ENCODE results near the gene KRTAP5-11.
"Not testable (repeated sequence)": the region's sequence is repeated elsewhere in the genome, so short reads cannot be mapped to it uniquely, and the experiment has no call there.

KRTAP5-11 gene

DNA sequence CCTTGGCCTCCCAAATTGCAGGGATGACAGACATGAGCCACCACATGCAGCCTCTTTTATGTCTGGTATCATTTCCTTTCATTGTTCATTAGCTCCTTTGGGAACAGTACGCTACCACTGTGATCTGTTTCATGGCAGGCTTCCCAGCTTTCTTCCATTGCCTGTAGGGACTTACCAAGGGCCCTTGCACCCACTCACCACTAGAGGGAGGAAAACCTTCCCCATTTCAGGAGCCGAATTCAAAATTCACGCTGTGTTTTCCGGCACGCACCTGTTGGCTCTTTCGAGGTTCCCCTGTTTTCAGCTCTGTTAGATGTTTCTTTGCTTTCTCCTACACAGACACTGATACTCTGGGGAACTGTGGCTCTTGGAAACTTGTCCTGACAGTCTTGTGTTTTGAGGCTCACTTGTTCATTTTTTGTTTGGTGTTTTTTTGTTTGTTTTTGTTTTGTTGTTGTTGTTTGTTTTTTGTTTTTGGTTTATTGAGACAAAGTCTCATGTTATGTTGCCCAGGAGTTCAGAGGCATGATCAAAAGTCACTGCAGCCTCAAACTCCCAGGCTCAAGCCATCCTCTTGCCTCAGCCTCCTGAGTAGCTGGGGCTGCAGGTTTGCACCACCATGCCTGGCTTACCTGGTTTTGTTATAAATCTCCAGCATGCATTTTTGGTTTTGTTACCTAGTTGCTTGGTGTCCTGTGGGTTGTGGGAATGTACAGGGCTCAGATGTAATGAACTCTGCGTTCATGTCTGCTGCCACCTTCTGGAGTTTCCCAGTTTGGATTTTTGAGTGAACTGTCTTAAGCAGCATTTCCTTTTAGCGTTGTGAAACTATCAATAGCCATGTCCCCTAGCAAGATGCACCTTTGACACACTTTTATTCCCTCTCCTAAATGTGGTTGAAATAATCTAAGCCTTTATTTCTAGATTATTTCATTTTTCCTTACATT, 2.3 kb downstream of the KRTAP5-11 start:
- peak; percentile 11 for DNase-seq

DNA sequence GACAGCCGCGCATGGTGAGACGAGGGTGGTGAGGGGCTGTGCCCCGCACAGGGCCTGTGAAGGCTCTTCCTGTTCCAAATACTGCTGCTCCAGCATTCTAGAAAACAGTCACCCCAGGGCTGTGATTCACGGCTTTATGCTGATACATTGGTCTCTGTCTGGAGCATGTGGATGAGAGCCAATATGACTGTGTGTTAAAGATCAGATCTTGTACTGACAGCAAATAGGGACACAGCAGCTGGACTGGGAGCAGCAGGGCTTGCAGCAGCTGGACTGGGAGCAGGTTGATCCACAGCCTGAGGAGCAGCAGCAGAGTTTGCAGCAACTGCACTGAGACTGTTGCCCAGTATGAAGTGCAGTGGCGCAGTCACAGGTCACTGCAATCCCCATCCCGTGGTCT, 3.2 kb downstream of the KRTAP5-11 start:
- DNase-seq, result not testable (repeated sequence)

DNA sequence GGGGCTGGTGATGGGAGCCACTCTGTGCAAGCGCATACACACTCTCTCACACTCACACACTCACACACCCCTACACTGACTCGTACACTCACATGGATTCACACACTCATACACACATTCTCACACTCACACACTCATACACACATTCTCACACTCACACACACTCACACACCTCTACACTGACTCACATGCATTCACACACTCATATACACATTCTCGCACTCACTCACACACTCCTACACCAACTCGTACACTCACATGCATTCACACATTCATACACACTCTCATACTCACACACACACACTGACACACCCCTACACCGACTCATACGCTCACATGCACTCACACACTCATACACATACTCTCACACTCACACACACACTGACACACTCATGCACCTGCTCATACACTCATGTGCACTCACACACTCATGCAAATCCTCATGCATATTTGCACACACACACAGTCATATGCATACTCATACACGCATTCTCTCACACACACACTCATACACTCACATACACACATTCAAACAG, 5.1 kb downstream of the KRTAP5-11 start:
- DNase-seq, result no peak

DNA sequence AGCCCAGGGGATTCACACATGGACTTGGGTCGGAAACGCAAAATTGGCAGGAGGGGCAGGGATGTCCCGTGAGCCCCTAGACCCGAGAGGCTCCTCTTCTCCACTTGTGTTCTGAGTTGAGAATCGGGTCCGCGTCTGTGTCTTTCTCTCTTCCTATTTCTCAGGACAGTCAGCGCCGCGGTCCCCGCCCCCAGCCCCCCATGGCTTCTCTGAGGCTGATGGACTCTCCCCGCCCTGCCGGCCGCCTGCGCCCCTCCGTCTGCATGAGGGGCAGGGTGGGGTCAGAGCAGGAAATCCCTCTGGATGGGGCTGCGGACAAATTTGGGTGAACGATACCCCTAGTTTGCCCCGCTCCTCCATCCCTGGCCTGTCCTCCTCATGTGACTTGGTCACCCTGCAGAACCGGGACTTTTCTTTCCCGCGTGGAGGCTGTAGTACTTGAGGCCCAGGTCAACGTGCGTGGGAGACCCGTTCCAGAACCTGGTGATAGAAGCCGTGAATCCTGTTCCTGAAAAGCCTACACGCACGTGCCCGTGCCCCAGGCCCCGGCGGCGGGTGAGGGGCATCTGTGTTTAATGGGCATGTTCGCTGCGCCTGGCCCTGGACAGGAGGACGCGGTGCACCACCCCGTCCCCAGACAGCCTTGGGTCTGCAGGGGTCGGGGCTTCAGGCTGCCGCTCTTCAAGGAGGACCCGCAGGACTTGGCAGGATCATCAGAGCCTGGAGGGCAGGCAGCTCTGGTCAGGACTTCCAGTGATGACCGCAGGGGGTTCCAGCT, 5.8 kb downstream of the KRTAP5-11 start:
- not testable (repeated sequence) for DNase-seq

DNA sequence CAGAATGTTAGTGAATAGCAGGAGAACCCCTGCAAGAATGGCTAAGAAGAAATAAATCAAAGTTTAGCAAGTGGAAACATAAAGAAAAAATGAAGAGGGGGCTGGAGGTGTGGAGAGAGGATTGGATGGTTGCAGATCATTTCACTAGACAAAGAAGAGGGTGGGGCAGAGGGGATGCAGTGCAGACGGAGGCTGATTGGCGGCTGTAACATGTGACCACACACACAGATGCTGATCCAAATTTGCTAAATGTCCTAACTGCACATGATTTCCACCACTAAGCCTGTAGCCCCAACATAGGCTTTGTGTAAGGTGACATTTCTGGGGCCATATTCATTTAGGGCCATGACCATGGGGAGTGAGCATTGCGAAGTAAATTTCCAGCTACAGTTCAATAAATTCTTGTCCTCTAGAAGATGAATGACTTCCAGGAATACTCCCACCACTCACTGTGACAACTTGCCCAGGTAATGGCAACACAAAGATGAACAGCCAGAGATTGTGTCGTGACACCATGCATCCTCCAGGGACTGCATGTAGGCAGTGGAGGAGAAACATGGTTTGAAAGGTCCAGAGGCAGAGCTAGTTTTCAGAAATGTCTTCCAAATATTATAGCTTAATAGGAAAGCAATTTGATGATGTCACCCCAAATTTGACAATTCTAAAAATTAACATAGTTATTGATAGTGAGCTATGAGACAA, 6.8 kb downstream of the KRTAP5-11 start:
- DNase-seq, result no peak

DNA sequence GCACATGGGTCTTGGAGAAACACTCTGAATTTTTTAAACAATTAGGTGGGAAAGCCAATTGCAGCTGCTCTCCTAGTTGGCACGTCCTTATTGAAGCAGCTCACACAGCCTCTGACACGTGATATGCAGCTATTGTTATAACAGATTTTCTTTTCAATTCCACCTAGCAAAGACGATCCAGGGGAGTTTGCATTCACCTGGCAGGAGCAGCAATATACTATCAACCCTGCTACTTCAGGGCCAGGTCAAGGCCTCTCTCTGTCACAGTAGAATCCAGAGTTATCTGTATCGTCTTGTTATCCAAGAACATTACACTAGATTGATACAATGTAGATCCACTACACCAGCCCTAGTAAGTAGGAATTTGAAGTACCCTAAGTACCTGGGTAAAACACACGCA, 8.3 kb downstream of the KRTAP5-11 start:
- DNase-seq, result no peak

DNA sequence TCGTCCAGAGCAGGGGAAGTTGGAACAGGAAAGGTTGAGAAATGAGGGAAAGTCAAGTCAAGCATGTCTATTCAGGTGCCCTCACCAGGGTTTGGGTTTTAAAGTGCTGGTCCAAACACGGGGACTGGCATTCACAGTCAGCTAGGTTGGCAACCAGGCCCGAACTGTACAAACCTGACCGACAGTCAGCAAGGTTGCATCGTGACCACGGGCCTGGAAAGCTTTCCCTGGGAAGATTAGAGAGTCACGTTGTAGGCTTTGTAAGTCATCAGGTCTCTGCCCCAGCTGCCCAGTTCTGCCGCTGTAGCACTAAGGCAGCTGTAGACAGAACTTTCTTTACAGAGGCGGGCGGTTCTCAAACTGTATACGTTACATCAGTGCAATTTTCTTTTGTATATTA, 9.9 kb downstream of the KRTAP5-11 start:
- DNase-seq, result no peak

DNA sequence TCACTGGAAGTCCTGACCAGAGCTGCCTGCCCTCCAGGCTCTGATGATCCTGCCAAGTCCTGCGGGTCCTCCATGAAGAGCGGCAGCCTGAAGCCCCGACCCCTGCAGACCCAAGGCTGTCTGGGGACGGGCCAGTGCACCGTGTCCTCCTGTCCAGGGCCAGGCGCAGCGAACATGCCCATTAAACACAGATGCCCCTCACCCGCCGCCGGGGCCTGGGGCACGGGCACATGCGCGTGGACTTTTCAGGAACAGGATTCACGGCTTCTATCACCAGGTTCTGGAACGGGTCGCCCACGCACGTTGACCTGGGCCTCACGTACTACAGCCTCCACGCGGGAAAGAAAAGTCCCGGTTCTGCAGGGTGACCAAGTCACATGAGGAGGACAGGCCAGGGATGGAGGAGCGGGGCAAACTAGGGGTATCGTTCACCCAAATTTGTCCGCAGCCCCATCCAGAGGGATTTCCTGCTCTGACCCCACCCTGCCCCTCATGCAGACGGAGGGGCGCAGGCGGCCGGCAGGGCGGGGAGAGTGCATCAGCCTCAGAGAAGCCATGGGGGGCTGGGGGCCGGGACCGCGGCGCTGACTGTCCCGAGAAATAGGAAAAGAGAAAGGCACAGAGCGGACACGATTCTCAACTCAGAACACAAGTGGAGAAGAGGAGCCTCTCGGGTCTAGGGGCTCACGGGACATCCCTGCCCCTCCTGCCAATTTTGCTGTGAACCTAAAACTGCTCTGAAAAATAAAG, 11.4 kb downstream of the KRTAP5-11 start:
- not testable (repeated sequence) for DNase-seq

DNA sequence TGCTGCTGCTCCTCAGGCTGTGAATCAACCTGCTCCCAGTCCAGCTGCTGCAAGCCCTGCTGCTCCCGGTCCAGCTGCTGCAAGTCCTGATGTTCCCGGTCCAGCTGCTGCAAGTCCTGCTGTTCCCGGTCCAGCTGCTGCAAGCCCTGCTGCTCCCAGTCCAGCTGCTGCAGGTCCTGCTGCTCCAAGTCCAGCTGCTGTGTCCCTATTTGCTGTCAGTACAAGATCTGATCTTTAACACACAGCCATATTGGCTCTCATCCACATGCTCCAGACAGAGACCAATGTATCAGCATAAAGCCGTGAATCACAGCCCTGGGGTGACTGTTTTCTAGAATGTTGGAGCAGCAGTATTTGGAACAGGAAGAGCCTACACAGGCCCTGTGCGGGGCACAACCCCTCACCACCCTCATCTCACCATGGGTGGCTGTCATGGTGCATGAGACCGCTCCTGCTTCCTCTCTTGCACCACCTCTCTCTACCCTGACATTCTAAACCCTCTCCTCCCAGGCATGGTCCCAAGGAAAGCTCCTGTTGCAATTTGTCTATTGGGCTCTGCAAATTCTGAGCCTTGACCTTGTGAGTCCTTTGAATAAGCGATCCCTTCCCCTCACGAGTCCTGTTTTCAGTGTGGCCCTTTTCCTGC, 13.8 kb downstream of the KRTAP5-11 start:
- no peak for DNase-seq

DNA sequence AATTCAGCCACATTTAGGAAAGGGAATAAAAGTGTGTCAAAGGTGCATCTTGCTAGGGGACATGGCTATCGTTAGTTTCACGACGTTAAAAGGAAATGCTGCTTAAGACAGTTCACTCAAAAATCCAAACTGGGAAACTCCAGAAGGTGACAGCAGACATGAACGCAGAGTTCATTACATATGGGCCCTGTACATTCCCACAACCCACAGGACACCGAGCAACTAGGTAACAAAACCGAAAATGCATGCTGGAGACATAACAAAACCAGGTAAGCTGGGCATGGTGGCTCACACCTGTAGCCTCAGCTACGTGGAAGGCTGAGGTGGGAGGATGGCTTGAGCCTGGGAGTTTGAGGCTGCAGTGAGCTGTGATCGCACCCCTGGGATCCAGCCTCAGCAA, 15.0 kb downstream of the KRTAP5-11 start:
- not testable (repeated sequence) for DNase-seq

DNA sequence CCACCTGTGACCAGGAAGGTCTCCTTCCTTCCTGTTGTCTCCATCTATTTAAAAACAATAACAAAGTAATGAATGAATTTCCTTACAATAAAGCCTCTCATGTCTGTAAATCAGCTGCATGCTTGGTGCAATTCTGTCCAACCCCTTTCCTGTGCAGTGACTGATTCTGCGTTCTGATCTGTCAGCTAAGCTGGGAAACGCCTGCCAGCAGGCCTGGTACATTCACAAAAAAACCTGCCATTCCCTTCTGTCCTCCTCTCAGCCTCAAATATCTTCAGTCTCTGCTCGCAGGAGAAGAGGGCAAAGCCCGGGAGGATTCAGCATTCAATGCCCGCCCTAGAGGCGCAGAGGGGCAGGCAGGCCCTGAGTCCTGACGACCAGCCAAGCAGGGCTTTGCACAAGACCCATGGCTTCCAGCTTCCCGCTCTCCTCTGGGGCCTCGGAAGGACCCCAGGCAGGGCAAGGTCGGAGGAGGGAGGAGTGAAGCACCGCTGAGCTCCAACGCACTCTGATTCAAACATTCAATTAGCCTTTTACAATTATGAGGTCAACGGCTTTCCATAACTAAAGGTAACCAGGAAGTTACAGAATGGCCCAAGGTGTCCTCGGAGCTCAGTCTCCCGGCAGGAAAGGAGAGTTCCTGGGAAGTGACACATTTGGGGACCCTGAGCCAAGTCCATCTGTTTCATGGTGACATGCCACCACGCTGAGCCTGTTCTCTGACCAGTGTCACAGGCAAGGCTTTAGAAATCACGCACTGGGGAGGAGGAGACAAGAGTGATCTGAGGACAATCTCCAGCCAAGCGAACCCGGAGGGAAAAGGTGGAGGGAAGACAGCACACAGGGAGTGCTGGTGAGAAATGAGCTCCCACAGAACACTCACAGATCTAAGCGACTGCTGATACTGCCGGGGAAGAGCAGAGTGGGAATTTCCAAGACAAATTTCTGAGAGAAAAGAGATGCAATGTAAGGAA, 15.8 kb downstream of the KRTAP5-11 start:
- not testable (repeated sequence) for DNase-seq

DNA sequence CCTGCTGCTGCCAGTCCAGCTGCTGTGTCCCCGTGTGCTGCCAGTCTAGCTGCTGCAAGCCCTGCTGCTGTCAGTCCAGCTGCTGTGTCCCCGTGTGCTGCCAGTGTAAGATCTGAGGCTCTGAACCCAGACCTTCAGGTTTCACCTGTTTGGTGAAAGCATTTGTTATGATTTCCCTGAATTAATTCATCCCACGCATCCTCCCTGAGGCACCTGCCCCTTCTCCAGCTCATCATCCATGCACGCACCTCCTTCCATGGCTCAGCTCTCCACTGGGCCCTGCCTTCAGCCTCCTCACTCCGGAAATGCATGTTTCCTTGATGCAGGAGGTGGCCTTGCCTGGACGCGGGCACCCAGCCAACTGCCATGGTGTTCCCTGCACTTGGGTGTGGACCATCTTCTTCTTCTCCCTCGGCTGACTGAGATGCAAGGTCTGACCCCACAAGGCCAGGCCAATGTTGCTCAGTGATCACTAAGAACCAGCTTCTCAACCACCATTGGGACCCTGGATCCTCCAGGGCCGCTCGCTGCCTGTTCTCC, 16.5 kb downstream of the KRTAP5-11 start:
- no peak for DNase-seq

DNA sequence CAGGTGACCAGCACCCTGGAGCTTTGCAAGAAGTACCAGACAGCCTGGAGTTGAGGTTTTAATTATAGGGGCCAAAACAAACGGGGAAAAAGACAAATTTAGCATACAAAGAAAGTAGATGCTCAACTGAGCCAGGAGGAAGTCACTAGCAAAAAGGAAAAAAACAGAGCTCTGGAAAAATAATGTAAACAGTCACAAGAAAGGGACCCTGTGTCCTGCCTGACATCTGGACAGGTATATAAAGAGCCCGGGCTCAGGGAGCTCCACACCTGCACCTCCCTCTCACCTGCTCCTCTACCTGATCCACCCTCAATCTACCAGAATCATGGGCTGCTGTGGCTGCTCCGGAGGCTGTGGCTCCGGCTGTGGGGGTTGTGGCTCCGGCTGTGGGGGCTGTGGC, 17.4 kb downstream of the KRTAP5-11 start, which contains the start of gene KRTAP5-10:
TSS of gene KRTAP5-10 (plus strand) at position 301 of the 400 bp plus-strand sequence. CDS start at position 326, 25 bp downstream.
- no peak for DNase-seq

DNA sequence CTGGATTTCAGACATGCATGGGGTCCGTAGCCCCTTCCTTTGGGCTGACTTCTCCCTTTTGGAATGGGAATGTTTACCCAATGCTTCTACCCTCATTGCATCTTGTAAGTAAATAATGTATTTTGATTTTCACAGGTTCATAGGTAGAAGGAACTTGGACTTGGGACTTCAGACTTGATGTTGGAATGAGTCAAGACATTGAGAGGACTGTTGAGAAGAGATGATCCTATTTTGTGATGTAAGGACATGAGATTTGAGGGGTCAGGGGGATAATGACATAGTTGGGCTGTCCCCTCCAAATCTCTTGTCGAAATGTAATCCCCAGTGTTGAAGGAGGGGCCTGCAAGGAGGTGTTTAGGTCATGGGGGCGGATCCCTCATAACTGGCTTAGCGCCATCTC, 18.2 kb downstream of the KRTAP5-11 start:
- no peak for DNase-seq

DNA sequence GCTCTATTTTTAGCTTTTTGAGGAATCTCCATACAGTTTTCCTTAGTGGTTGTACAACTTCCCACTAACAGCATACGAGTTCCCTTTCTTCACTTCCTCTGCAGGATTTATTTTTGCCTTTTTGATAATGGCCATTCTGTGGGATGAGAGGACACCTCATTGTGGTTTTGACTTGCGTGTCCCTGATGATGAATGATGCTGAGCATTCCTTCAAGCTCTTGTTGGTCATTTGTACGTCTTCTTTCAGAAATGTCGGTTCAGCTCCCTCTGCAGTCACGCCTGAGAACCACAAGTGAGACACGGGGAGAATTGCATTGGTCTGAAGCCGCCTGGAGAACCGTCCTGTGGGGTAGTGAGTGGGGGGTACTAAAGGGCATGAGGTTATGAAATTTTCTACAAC, 19.3 kb downstream of the KRTAP5-11 start:
- peak; percentile 3 for DNase-seq

DNA sequence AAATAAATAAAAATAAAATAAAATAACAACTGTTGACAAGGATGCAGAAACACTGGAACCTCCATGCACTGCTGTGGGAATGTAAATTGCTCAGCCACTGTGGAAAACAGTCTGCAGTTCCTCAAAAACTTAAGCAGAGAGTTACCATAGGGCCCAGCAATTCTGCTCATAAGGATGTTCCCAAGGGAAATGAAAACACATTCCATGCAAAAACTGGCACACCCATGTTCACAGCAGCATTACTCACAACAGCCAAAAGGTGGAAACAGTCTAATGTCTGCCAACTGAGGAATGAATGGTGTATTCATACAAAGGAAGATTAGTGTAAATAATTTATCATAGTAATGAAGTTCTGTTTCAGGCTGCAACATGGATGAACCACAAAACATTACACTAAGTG, 20.6 kb downstream of the KRTAP5-11 start:
- no peak for DNase-seq

DNA sequence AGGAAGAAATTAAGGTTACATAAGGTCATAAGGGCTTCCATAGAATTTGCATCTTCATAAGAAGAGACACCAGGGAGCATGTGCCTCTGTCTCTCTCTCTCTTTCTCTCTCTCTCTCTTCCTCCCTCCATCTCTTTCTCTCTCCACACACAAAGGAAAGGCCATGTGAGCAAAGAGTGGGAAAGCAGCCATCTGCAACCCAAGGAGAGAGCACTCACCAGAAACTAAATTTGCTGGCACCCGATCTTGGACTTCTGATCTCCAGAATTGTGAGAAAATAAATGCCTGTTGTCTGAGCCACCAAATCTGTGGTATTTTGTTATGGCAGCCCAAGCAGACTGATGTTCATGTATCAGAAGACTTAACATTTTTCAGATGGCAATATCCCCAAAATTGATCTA, 23.7 kb downstream of the KRTAP5-11 start:
- DNase-seq, result no peak

DNA sequence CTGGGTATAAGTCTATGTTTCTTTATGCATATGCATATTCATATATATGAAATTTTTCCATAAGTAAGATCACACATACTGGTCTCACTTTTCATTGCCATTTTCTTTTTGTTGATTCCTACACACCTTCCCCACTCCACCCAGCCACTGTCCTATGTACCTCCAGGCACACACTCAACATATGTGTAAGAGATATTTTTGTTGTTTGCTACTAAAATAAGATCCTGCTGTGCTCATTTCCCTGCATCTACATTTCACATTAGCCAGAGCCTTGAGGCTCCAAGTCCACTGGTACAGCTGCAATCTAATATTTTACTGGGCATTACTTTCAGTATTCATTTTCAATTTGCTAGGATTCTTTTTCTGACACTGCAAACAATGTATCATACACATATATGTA, 25.4 kb downstream of the KRTAP5-11 start:
- no peak for DNase-seq

DNA sequence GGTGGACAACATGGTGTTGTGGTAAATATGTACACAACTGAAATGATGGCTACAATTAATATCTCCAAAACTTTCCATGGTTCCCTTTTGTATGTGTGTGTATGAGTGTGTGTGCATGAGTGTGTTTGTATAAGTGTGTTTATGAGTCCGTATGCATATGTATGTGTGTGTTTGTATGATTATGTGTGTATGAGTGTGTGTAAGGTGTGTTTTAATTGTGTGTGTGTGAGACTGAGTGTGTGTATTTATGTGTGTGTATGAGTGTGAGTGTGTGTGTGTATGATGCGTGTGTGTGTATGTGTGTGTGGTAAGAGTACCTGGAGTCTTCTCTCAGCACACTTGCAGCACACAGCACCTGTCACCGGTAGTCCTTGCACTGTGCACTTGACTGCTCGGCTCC, 26.7 kb downstream of the KRTAP5-11 start:
- no peak for DNase-seq

DNA sequence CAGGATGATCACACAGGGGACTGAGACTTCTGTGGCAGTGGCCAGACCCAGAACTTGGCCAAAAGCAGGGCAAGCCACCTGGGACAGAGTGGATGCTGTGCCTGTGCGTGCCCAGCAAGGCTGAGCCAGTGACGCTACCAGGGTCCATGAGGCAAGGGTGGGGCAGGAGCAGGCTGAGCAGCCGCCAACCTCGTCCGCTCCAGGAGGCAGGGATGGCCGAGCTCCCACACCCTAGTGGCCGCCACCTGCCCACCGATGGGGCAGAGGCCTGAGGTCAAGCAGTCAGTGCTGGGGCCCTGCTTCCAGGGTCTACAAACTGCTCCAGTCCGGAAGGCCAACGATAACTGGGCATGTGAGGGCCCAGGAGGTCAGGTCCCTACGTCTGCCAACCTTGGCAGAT, 27.2 kb downstream of the KRTAP5-11 start:
- DNase-seq, result no peak

All from stimulated activated CD4-positive, alpha-beta T cell treated with anti-CD3 and anti-CD28 coated beads, Interleukin-12 subunit alpha, Interleukin-12 subunit beta, amount 100 ng/mL, for 4 hours (primary cell).